Erythroblast (primary cell): ENCODE measurements around the gene ZNF223.

ENCODE experiments used
- GATA1 ChIP-seq: IDR thresholded peaks from 2 replicates; pipeline ENCODE4 v1.6.1; 2011; ENCODE audit warnings: low read depth, mild to moderate bottlenecking, control low read depth, low read length, moderate library complexity
- POLR2A ChIP-seq: IDR thresholded peaks from 2 replicates; pipeline ENCODE4 v1.6.1; 2011; ENCODE audit warnings: mild to moderate bottlenecking, low read length

DNA sequence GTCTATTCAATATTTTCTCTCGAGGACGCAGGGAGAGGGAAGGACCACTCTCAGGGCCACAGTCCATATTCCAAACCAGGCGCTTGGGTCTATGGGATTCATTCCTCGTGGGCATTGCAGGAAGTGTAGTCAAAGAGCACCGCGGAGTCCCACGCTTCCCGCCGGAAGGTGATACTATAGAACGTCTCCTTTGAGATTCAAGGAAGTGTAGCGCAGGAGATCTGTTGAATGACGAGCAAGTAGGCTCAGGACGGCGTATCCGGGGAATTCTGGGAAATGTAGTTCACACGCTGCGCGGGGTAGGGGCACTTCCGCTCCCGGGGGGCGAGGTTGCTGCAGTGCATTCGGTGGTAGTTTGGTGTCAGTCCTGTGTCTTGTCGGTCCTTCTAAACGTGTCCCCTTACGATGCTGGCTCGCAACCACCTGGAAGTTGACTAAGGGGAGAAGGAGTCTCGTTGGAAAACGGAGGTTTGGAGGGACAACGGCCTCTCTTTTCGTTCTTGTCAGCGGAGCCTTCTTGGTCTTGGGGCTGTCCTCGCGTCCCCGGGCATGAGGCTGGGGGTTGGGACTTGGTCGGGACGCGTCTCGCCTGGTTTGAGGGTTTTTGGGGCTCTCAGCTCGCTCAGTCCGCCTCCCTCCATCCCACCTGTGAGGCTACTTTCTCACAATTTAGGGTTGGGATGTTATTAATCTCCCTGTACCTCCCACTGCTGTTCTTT lies 20.1 kb downstream of the ZNF223 start, which contains the start of gene ZNF284:
- TF ChIP-seq POLR2A: peak; percentile 65
- no peak for TF ChIP-seq GATA1
